SK-N-SH treated with all-trans-retinoic acid at 6 μM for 48 hours (cell line): Measurements from ENCODE around the gene TMEM100.

Source experiments
- ESRRG ChIP-seq: fragments of 250-450 bp; sonication (Bioruptor Pico); IDR thresholded peaks from 2 replicates; pipeline ENCODE4 v1.6.1; 2021; ENCODE audit warnings: mild to moderate bottlenecking
- TF ChIP-seq, protein P1 (sequence below): fragments of 250-450 bp; sonication (Bioruptor Pico); IDR thresholded peaks from 2 replicates; pipeline ENCODE4 v1.8.0; 2020; ENCODE audit warnings: mild to moderate bottlenecking, moderate library complexity, borderline replicate concordance

DNA sequence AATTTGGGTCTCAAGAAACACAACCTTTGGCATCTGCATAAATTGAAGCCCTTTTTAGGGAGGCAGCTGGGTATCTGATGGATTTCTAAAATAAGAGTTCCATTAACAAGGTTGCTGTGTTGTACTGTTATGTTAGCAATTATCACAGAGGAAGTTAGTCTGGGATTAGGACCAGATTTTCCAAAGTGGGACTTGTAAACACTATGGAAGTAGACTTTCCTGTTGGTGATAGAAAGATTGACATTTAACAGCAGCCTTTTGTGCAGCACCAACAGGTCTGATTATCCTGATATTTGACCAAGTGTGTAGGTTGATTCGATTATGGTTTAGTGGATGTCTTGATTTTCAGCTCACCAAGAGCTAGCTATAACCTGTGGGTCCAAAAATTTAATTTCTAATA, 46.4 kb downstream of the TMEM100 start:
- TF ChIP-seq, protein P1, sequence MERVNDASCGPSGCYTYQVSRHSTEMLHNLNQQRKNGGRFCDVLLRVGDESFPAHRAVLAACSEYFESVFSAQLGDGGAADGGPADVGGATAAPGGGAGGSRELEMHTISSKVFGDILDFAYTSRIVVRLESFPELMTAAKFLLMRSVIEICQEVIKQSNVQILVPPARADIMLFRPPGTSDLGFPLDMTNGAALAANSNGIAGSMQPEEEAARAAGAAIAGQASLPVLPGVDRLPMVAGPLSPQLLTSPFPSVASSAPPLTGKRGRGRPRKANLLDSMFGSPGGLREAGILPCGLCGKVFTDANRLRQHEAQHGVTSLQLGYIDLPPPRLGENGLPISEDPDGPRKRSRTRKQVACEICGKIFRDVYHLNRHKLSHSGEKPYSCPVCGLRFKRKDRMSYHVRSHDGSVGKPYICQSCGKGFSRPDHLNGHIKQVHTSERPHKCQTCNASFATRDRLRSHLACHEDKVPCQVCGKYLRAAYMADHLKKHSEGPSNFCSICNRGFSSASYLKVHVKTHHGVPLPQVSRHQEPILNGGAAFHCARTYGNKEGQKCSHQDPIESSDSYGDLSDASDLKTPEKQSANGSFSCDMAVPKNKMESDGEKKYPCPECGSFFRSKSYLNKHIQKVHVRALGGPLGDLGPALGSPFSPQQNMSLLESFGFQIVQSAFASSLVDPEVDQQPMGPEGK (CRISPR knock-in tag) = no peak
- no peak for TF ChIP-seq ESRRG (CRISPR knock-in tag)
